Measurements from ENCODE around the gene MED27.
A peak's percentile ranks its signal among the peaks of the same experiment; 100 is the strongest.

The MED27 gene

GRCh38 chr9:131812116-131812790, 267.4 kb downstream of the MED27 start:
- peaks cover 3% of the 10 kb centered on the region for H3K27me3 ChIP-seq (ENCODE audit: insufficient read depth, low read length, poor library complexity)
- TF ChIP-seq EZH2 (IDR thresholded peaks at IDR 0.05; ENCODE audit: borderline replicate concordance, low read depth, low read length, severe bottlenecking) = no peak
- TF ChIP-seq CTCF (IDR thresholded peaks at IDR 0.05; ENCODE audit: borderline replicate concordance, extremely low read depth, low read length, poor library complexity, severe bottlenecking) = no peak
- no peak overlapping the region for H2AFZ ChIP-seq (ENCODE audit: low read depth, low read length)
- H3K9me3 ChIP-seq (ENCODE audit: insufficient read depth, low read length, severe bottlenecking) = no peaks in the 10 kb centered on the region
- DNase-seq (no peak), ATAC-seq (ENCODE audit: insufficient read depth, low read depth) (no peak)
- H3K79me2 ChIP-seq (ENCODE audit: insufficient read depth, low read length) = no peaks in the 10 kb centered on the region
- no peaks in the 10 kb centered on the region for H3K4me1 ChIP-seq (ENCODE audit: insufficient read depth, low read length)
- no peaks in the 10 kb centered on the region for H4K20me1 ChIP-seq (ENCODE audit: insufficient read depth, low read length)
- no peak overlapping the region for H3K9ac ChIP-seq (ENCODE audit: low read depth, low read length)
- no peak overlapping the region for H3K4me3 ChIP-seq (ENCODE audit: low read depth in 1 of 2, low read length in 2 of 2)
- H3K36me3 ChIP-seq (ENCODE audit: insufficient read depth, low read length) = no peaks in the 10 kb centered on the region
- no peak overlapping the region for H3K4me2 ChIP-seq (ENCODE audit: insufficient read depth, low read length)
- no peak overlapping the region for H3K27ac ChIP-seq (ENCODE audit: low read length)

- Histone ChIP-seq H3K27ac (ENCODE audit: low read length) (no peak overlapping the region), H3K4me1 (ENCODE audit: insufficient read depth, low read length) (no peaks in the 10 kb centered on the region), H3K36me3 (ENCODE audit: insufficient read depth, low read length) (no peaks in the 10 kb centered on the region), H3K4me3 (ENCODE audit: low read depth in 1 of 2, low read length in 2 of 2) (no peak overlapping the region), H3K27me3 (ENCODE audit: insufficient read depth, low read length, poor library complexity) (peaks cover 3% of the 10 kb centered on the region), H3K79me2 (ENCODE audit: insufficient read depth, low read length) (no peaks in the 10 kb centered on the region), H2AFZ (ENCODE audit: low read depth, low read length) (no peak overlapping the region), H3K9me3 (ENCODE audit: insufficient read depth, low read length, severe bottlenecking) (no peaks in the 10 kb centered on the region), H4K20me1 (ENCODE audit: insufficient read depth, low read length) (no peaks in the 10 kb centered on the region), H3K4me2 (ENCODE audit: insufficient read depth, low read length) (no peak overlapping the region), H3K9ac (ENCODE audit: low read depth, low read length) (no peak overlapping the region)
- TF ChIP-seq EZH2 (IDR thresholded peaks at IDR 0.05; ENCODE audit: borderline replicate concordance, low read depth, low read length, severe bottlenecking) = no peak
- TF ChIP-seq CTCF (IDR thresholded peaks at IDR 0.05; ENCODE audit: borderline replicate concordance, extremely low read depth, low read length, poor library complexity, severe bottlenecking) = no peak
- no peak for ATAC-seq (ENCODE audit: insufficient read depth, low read depth)
- no peak for DNase-seq
Measured at GRCh38 chr9:131811405-131811804, 268.3 kb downstream of the MED27 start.

GRCh38 chr9:131810351-131811170, 269.1 kb downstream of the MED27 start:
- TF ChIP-seq CTCF (IDR thresholded peaks at IDR 0.05; ENCODE audit: borderline replicate concordance, extremely low read depth, low read length, poor library complexity, severe bottlenecking) (peak; percentile 11), EZH2 (IDR thresholded peaks at IDR 0.05; ENCODE audit: borderline replicate concordance, low read depth, low read length, severe bottlenecking) (no peak)
- Histone ChIP-seq H3K9ac (ENCODE audit: low read depth, low read length) (no peak overlapping the region), H3K4me3 (ENCODE audit: low read depth in 1 of 2, low read length in 2 of 2) (no peak overlapping the region)

More at GRCh38 chr9:131810351-131811170, 269.1 kb downstream of the MED27 start:
- Histone ChIP-seq H3K27me3 (ENCODE audit: insufficient read depth, low read length, poor library complexity) (peaks cover 3% of the 10 kb centered on the region), H3K27ac (ENCODE audit: low read length) (no peak overlapping the region), H4K20me1 (ENCODE audit: insufficient read depth, low read length) (no peaks in the 10 kb centered on the region), H3K79me2 (ENCODE audit: insufficient read depth, low read length) (no peaks in the 10 kb centered on the region), H3K36me3 (ENCODE audit: insufficient read depth, low read length) (no peaks in the 10 kb centered on the region), H3K4me2 (ENCODE audit: insufficient read depth, low read length) (no peak overlapping the region), H3K9me3 (ENCODE audit: insufficient read depth, low read length, severe bottlenecking) (no peaks in the 10 kb centered on the region), H2AFZ (ENCODE audit: low read depth, low read length) (no peak overlapping the region), H3K4me1 (ENCODE audit: insufficient read depth, low read length) (no peaks in the 10 kb centered on the region)
- ATAC-seq (ENCODE audit: insufficient read depth, low read depth) (no peak), DNase-seq (no peak)

All from DND-41 (cell line).